HG02981 (cell line): Measurements from ENCODE around the gene FAM114A2.
"Not testable (repeated sequence)": the region's sequence is repeated elsewhere in the genome, so short reads cannot be mapped to it uniquely, and the experiment has no call there.

ENCODE experiments used
- ATAC-seq: cut with Tn5 transposase; IDR thresholded peaks from one replicate; pipeline ENCODE4 v1.9.1; 2021; ENCODE audit warnings: mild to moderate bottlenecking, moderate library complexity; ENCODE audit not compliant: unreplicated experiment

FAM114A2 gene

DNA sequence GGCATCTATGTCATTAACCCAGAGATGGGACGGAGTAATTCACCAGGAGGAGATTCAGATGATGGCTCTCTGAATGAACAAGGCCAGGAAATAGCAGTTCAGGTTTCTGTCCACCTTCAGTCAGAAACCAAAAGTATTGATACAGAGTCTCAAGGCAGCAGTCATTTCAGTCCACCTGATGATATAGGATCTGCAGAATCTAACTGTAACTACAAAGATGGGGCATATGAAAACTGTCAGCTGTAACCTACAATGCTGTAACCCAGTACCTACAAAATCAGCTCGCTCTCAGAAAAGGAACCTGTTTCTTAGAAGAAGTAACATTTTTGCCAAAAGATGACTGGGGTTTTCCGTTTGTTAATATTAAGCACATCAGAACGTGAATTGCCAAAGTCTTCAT is 14.8 kb upstream of the FAM114A2 start:
- no peak for ATAC-seq

- no peak for ATAC-seq
Measured at GRCh38 chr5:154049636-154050035, 10.9 kb upstream of the FAM114A2 start.

GRCh38 chr5:154047324-154047723 is 8.6 kb upstream of the FAM114A2 start:
- ATAC-seq = no peak

DNA sequence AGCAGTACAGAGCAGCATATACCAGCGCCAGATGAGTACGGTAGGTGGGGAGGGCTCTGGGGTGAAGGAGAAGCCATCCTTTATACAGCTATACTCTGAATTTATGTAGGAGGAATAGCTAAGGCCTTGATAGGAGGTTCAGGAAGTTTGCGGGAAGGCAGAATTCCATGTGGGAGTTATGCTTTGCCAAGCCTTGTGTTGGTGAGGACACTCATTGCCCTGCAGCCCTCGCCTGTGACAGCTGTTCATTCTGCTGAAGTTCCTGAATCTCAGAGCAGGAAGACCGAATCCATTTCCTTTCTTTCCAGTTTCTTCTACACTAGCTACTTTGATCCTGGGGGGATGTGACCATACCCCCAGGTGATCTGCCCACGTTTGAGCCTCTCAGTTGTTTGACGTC is 7.8 kb upstream of the FAM114A2 start:
- ATAC-seq = no peak

DNA sequence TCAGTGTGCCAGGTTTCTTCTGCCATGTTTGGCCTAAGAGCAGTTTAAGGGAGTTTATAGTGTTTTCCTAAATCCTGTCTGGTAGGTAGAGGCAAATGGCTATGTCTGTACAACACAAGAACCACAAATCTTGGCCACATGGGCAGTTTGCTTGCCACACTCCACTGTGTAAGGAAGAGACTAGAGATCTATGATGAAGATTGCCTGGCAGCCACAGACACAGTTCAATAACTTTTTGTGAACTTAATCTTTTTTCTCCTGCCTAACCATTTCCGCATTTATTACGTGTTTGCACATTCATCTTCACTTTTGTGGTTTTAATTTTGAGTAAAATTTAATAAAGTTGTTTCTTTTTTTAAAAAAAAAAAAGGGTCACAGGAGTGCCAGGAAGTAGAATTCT is 5.9 kb upstream of the FAM114A2 start:
- ATAC-seq = no peak

GRCh38 chr5:154044099-154044498 is 5.4 kb upstream of the FAM114A2 start:
- ATAC-seq = no peak

DNA sequence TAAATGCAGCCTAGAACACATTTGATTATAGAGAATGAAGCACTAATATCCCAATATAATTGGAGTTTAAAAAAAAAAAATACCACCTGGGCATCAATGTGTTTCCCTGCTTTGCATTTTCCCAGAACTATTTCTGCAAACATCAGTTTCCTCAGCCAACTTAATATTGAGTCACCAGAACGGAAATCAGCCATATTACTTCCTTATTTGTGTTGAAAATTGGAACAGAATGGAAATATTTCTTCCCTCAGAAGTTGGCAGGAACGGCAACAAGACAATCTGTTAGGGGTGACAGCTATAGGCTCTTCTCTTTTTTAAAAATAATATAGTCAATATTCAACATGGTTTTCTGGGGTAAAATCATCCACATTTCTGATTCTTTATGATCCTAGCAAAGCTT is 4.1 kb upstream of the FAM114A2 start:
- no peak for ATAC-seq

GRCh38 chr5:154039458-154039829 is 734 bp upstream of the FAM114A2 start:
- ATAC-seq = no peak

DNA sequence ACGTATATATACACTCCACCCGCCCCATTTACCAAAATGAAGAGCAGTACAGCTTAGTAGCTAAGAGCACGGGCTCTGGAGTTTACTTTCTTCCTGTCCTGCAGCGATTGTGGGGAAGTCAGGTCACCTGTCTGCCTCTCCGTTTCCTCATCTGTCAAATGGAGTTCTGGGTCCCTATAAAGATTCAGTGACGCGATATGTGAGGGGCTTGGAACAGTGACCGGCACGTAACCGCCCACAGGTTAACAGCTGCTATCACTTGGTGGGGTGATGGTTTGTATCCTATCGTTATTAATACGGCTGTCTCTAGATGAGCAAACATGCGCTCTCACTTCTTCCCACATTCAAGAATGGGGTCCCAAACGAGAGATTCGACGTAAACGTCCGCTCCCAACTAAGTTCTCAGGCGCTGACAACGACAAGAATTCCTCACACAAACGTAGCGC is 426 bp downstream of the FAM114A2 start:
- ATAC-seq = peak; percentile 50

GRCh38 chr5:154034944-154035343 is 3.8 kb downstream of the FAM114A2 start:
- ATAC-seq = no peak

DNA sequence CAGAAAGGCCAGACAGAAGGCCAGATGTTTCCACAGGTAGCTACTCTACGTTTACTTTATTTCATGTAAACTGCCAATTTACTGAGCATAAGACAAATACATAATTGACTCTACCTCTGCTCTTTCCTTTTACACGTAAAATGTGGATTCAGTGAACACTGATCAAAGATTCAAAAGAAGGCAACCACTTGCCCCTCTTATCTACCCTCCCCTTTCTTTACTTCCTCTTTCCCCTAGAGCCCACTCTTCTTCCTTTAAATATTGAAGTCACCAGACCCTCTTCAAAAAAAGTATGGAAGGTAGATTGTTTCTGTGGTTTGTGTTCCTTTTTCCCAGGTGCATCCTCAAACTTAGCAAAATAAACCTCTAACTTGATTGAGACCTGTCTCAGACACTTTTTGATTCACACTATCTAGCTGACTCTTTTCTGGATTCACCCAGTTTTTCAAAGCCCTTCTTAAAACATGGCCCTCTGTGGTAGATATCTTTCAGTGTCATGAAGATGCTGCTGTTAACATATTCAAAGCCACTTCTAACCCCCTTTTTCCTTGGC is 6.7 kb downstream of the FAM114A2 start:
- no peak for ATAC-seq

GRCh38 chr5:154025951-154026350 is 12.8 kb downstream of the FAM114A2 start:
- ATAC-seq = no peak

DNA sequence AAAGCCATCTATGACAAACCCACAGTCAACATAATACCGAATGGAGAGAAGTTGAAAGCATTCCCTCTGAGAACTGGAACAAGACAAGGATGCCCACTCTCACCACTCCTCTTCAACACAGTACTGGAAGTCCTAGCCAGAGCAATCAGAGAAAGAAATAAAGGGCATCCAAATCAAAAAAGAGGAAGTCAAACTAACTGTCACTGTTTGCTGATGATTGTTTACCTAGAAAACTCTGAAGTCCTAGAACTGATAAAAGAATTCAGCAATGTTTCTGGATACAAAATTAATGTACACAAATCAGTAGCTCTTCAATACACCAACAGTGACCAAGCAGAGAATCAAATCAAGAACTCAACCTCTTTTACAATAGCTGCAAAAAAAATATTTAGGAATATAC is 19.8 kb downstream of the FAM114A2 start:
- ATAC-seq = not testable (repeated sequence)

- no peak for ATAC-seq
Measured at GRCh38 chr5:154015071-154015693, 23.5 kb downstream of the FAM114A2 start.

DNA sequence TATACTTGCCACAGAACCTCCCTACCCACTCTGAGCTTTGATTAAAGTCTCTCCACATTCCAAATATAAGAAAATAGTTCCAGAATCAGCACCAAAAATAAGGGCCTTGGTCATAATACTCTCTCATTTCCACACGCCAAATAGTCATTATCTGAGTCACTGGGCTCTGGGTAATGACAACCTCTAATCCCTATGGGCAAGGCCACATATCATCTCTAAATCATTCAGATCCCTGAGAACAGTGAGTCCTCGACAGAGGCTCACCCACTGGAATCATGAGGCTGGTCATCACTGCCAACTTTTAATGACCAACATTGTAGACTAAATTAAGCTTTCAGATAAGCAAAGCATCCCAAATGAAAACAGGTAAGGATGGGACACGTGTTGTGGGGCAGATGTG is 28.1 kb downstream of the FAM114A2 start:
- ATAC-seq = no peak

- ATAC-seq = no peak
Measured at GRCh38 chr5:154005648-154006047, 33.1 kb downstream of the FAM114A2 start.

DNA sequence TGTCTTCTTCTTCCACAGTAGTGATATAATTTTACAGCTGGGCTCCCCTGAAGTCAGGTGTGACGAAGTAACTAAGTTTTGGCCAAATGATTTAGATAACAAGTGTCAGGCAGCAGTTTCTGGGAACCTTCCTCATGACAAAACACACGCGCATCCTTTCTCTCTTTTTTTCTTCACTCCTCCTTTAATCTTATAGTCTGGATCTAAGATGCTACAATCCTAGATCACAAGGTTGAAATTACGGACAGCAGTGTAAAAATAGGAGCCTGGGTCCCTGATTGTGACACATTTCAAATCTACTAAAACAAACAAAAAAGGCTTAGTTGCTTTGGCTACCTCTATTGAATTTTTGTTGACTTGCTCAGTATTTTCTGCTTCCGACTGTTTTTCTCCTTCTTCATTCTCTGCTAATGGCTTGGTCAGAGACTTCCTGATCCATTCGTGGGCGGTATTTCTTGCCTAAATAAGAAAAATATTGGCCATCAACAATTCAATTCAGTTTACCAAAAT is 36.1 kb downstream of the FAM114A2 start:
- no peak for ATAC-seq

GRCh38 chr5:154002093-154002492 is 36.6 kb downstream of the FAM114A2 start:
- no peak for ATAC-seq

GRCh38 chr5:154000703-154001102 is 38.0 kb downstream of the FAM114A2 start:
- no peak for ATAC-seq

- ATAC-seq = no peak
Measured at GRCh38 chr5:153999995-154000394, 38.7 kb downstream of the FAM114A2 start.

- ATAC-seq = no peak
Measured at GRCh38 chr5:153998768-153999167, 39.9 kb downstream of the FAM114A2 start.

GRCh38 chr5:153998010-153998409 is 40.7 kb downstream of the FAM114A2 start:
- no peak for ATAC-seq

- no peak for ATAC-seq
Measured at GRCh38 chr5:153991168-153991567, 47.5 kb downstream of the FAM114A2 start.
